Spleen (tissue), 11 donors: ENCODE measurements around the gene SLCO4A1. TPM values are rescaled to one million over a fixed set of nuclear protein-coding genes. Genes with fewer than 3 reads are reported as not detected.
A peak's percentile ranks its signal among the peaks of the same experiment; 100 is the strongest.

Experiments used
- DNase-seq: peaks from one replicate; pipeline ENCODE4 v3.0.0-alpha.2; 2020
- H3K27ac ChIP-seq, 8 donors: fragments of 200-600 bp; sonication (generic) in 7 of 8; 1 replicate in 4 of 8; 2 replicates in 4 of 8; pipeline versions ENCODE4 v1.5.0 to v1.8.0; 2016 to 2021; ENCODE audit warnings: inconsistent platforms in 4 of 8, mild to moderate bottlenecking in 4 of 8, moderate library complexity in 1 of 8
- H3K27me3 ChIP-seq, 7 donors: fragments of 200-600 bp; sonication (generic) in 6 of 7; replicated peaks in 1 of 7; 1 replicate in 4 of 7; 2 replicates in 3 of 7; pipeline versions ENCODE4 v1.5.0 to v1.8.0; 2016 to 2021; ENCODE audit warnings: inconsistent platforms in 3 of 7, mild to moderate bottlenecking in 1 of 7
- H3K36me3 ChIP-seq, 6 donors: fragments of 200-600 bp; sonication (generic) in 5 of 6; 1 replicate in 4 of 6; 2 replicates in 2 of 6; pipeline versions ENCODE4 v1.5.0 to v1.8.0; 2016 to 2021; ENCODE audit warnings: inconsistent platforms in 2 of 6
- H3K4me1 ChIP-seq, 6 donors: fragments of 200-600 bp; sonication (generic) in 5 of 6; 1 replicate in 3 of 6; 2 replicates in 3 of 6; pipeline versions ENCODE4 v1.5.0 to v1.8.0; 2016 to 2021; ENCODE audit warnings: inconsistent platforms in 3 of 6
- H3K4me3 ChIP-seq, 8 donors: fragments of 200-600 bp; sonication (generic) in 7 of 8; 1 replicate in 4 of 8; 2 replicates in 4 of 8; pipeline versions ENCODE4 v1.5.0 to v1.8.0; 2016 to 2021; ENCODE audit warnings: inconsistent platforms in 4 of 8, mild to moderate bottlenecking in 4 of 8, moderate library complexity in 2 of 8
- H3K9me3 ChIP-seq, 8 donors: fragments of 200-600 bp; sonication (generic) in 7 of 8; 1 replicate in 4 of 8; 2 replicates in 4 of 8; pipeline versions ENCODE4 v1.5.0 to v1.8.0; 2016 to 2021; ENCODE audit warnings: inconsistent platforms in 4 of 8
- CTCF ChIP-seq, 11 experiments: fragments of 200-600 bp in 7 of 11; fragments of 450-650 bp in 4 of 11; sonication (generic) in 4 of 11; IDR thresholded peaks in 8 of 11; conservative IDR thresholded peaks in 3 of 11; 1 replicate in 7 of 11; 2 replicates in 4 of 11; pipeline versions ENCODE4 v1.4.0 to v1.8.0; 2016 to 2021; ENCODE audit warnings: antibody characterized with exemption in 11 of 11, inconsistent platforms in 4 of 11, mild to moderate bottlenecking in 1 of 11
- POLR2A ChIP-seq, 3 donors: fragments of 450-650 bp; IDR thresholded peaks; one replicate each; pipeline ENCODE4 v1.5.1; 2017; ENCODE audit warnings: antibody characterized with exemption in 3 of 3, mild to moderate bottlenecking in 1 of 3
- POLR2AphosphoS5 ChIP-seq, 3 donors: sonication (generic); formaldehyde crosslinking; IDR thresholded peaks; one replicate each; pipeline ENCODE4 v1.5.1; 2017; ENCODE audit warnings: antibody characterized with exemption in 3 of 3
- WGBS, 5 donors: extraction: QIAGEN DNeasy Blood & Tissue Kit in 3 of 5; methylation state at CpG; one replicate each; pipeline versions ENCODE4 v1.1.5 to v1.1.7; 2013 to 2018; 5-methylcytosine and 5-hydroxymethylcytosine counted together
- intact Hi-C: fragments of 100-400 bp; cut with DNase I; formaldehyde crosslinking; loops from one replicate; pipeline ENCODE4 v1.15.0; 2023; ENCODE audit warnings: low total_unique reads
- polyA plus RNA-seq, 3 donors: library from polyadenylated mRNA; stranded (reverse); fragments of 200-250 nt; gene quantifications; one replicate each; pipeline ENCODE4 v1.2.1, GENCODE V29; 2013
- total RNA-seq, 7 donors: library from RNA; depleted of rRNA in 3 of 7; stranded (reverse); fragments of >200 nt in 3 of 7; fragmentation: NEBNext Ultra II Directional in 4 of 7; extraction: Animal tissue kit (Norgen Biotek cat#: 25700) in 4 of 7; gene quantifications; one replicate each; pipeline versions ENCODE4 v1.1.0 to v1.2.1, GENCODE V29; 2016 to 2021
- donor health status: healthy with polysubstance abuse.
- donor health status: DM: no; HTN: no; CAD: no; lungs with moderate emphysema.
- donor health status: DM: no; HTN: no; CAD: no.
- donor health status: Bipolar disorder and iron deficiency.
- donor health status: healthy.
- donor health status: DM: no; HTN: no; CAD: no.
- donor health status: DM: yes; HTN: yes; CAD: no.

The SLCO4A1 gene
- total and polyA plus RNA-seq, 10 donors = 2.9 to 16.3 (median 7.0) TPM

- intact Hi-C loops = no loop called here
- H3K4me3 ChIP-seq = peak overlapping the region in 1 of 8 donors; percentile 63
- no peaks in the 10 kb centered on the region for H3K36me3 ChIP-seq
- no peak overlapping the region for H3K27ac ChIP-seq
- peaks cover 0 to 40% (median 18%) of the 10 kb centered on the region in 6 donors for H3K4me1 ChIP-seq
- H3K27me3 ChIP-seq = peaks cover 0 to 76% (median 45%) of the 10 kb centered on the region in 7 donors
- 55 to 68% (median 57%) methylated on average over 14 to 23 of the region's 23 CpGs for WGBS, 5 donors
- H3K9me3 ChIP-seq = no peaks in the 10 kb centered on the region
- DNase-seq = no peak
- TF ChIP-seq POLR2AphosphoS5 (IDR thresholded peaks at IDR 0.05) (no peak), POLR2A (IDR thresholded peaks at IDR 0.05) (no peak), CTCF (IDR thresholded peaks at IDR 0.05 in 8 of 11, conservative IDR thresholded peaks at IDR 0.05 in 3 of 11) (no peak)
These were observed 68.8 kb downstream of the SLCO4A1 start for GRCh38 chr20:62710886-62711702.

- H3K4me1 ChIP-seq = peaks cover 0 to 42% (median 18%) of the 10 kb centered on the region in 6 donors
- WGBS, 5 donors = 51 to 76% (median 67%) methylated on average over 18 to 23 of the region's 23 CpGs
- DNase-seq = no peak
These were observed 69.4 kb downstream of the SLCO4A1 start for GRCh38 chr20:62711703-62712101.

GRCh38 chr20:62712606-62713005, 70.3 kb downstream of the SLCO4A1 start:
- Histone ChIP-seq H3K27ac (no peak overlapping the region), H3K4me1 (peaks cover 0 to 43% (median 18%) of the 10 kb centered on the region in 6 donors), H3K36me3 (no peaks in the 10 kb centered on the region), H3K27me3 (peaks cover 0 to 72% (median 39%) of the 10 kb centered on the region in 7 donors), H3K4me3 (no peak overlapping the region), H3K9me3 (no peaks in the 10 kb centered on the region)
- WGBS, 5 donors = 82 to 88% (median 84%) methylated on average over 4 to 8 of the region's 8 CpGs
- DNase-seq = no peak
- intact Hi-C loops = no loop called here
- no peak for TF ChIP-seq CTCF (IDR thresholded peaks at IDR 0.05 in 8 of 11, conservative IDR thresholded peaks at IDR 0.05 in 3 of 11)
- TF ChIP-seq POLR2A (IDR thresholded peaks at IDR 0.05) = no peak
- TF ChIP-seq POLR2AphosphoS5 (IDR thresholded peaks at IDR 0.05) = no peak

More at GRCh38 chr20:62711703-62712101, 69.4 kb downstream of the SLCO4A1 start:
- intact Hi-C loops = no loop called here
- Histone ChIP-seq H3K27ac (no peak overlapping the region), H3K4me3 (no peak overlapping the region), H3K27me3 (peaks cover 0 to 72% (median 45%) of the 10 kb centered on the region in 7 donors), H3K36me3 (no peaks in the 10 kb centered on the region), H3K9me3 (no peaks in the 10 kb centered on the region)
- no peak for TF ChIP-seq POLR2AphosphoS5 (IDR thresholded peaks at IDR 0.05)
- TF ChIP-seq CTCF (IDR thresholded peaks at IDR 0.05 in 8 of 11, conservative IDR thresholded peaks at IDR 0.05 in 3 of 11) = no peak
- TF ChIP-seq POLR2A (IDR thresholded peaks at IDR 0.05) = no peak

- H3K27ac ChIP-seq = no peak overlapping the region
- no peaks in the 10 kb centered on the region for H3K36me3 ChIP-seq
- no peak for TF ChIP-seq POLR2A (IDR thresholded peaks at IDR 0.05)
- no peak for TF ChIP-seq POLR2AphosphoS5 (IDR thresholded peaks at IDR 0.05)
- TF ChIP-seq CTCF (IDR thresholded peaks at IDR 0.05 in 8 of 11, conservative IDR thresholded peaks at IDR 0.05 in 3 of 11) = no peak
- no peaks in the 10 kb centered on the region for H3K9me3 ChIP-seq
- peaks cover 0 to 29% (median 5%) of the 10 kb centered on the region in 6 donors for H3K4me1 ChIP-seq
- peaks cover 0 to 63% (median 27%) of the 10 kb centered on the region in 7 donors for H3K27me3 ChIP-seq
- H3K4me3 ChIP-seq = no peak overlapping the region
- no peak for DNase-seq
- intact Hi-C loops = no loop called here
- WGBS, 5 donors = 88 to 97% (median 89%) methylated on average over 10 of the region's 10 CpGs
These were observed 71.7 kb downstream of the SLCO4A1 start for GRCh38 chr20:62714006-62714405.
